IMR-90 (cell line): Measurements from ENCODE around the gene HOXD3. TPM values are rescaled to one million over a fixed set of nuclear protein-coding genes. Genes with fewer than 3 reads are reported as not detected.

ENCODE experiments used
- ATAC-seq: fragments of 200-7000 bp; cut with Tn5 transposase; 2 replicates; pipeline ENCODE4 v1.9.1; 2020; ENCODE audit warnings: low read depth, mild to moderate bottlenecking, moderate library complexity
- BruUV-seq: library from RNA; stranded (reverse); fragments of 400-500 nt; replicated peaks from 2 replicates; lab custom pipeline; 2021; lab: Mats Ljungman, UMichigan
- CTCF ChIA-PET: fragments of 300-600 bp; formaldehyde crosslinking; extraction: SDS; loops from one replicate; lab custom pipeline; 2021; ENCODE audit warnings: antibody characterized with exemption; lab: Yijun Ruan, JAX
- POLR2A ChIA-PET: fragments of 300-600 bp; sonication (Branson Sonifier 250); formaldehyde crosslinking; loops from one replicate; lab custom pipeline; 2022; ENCODE audit warnings: antibody characterized with exemption; ENCODE audit not compliant: unreplicated experiment; lab: Charles Lee
- DNase-seq: peaks from one replicate; pipeline ENCODE4 v3.0.0; 2013
- H2AFZ ChIP-seq: replicated peaks from 2 replicates; pipeline ENCODE3; 2013; ENCODE audit warnings: low read length, mild to moderate bottlenecking; ENCODE audit not compliant: poor library complexity
- H2AK5ac ChIP-seq: 2 replicates; pipeline ENCODE4 v1.6.1; 2013; ENCODE audit warnings: low read depth, low read length, inconsistent platforms
- H2AK9ac ChIP-seq: replicated peaks from 2 replicates; pipeline ENCODE3; 2013; ENCODE audit warnings: mild to moderate bottlenecking, low read depth, low read length, moderate library complexity; ENCODE audit not compliant: poor library complexity
- H2BK120ac ChIP-seq: 2 replicates; pipeline ENCODE4 v1.6.1; 2013; ENCODE audit warnings: low read depth, low read length, inconsistent platforms
- H2BK15ac ChIP-seq: 3 replicates; pipeline ENCODE4 v1.6.1; 2013; ENCODE audit warnings: low read depth, low read length, inconsistent platforms
- H2BK20ac ChIP-seq: 2 replicates; pipeline ENCODE4 v1.6.1; 2013; ENCODE audit warnings: low read depth, mild to moderate bottlenecking, inconsistent platforms, low read length, moderate library complexity
- H2BK5ac ChIP-seq: 2 replicates; pipeline ENCODE4 v1.6.1; 2013; ENCODE audit warnings: mild to moderate bottlenecking, low read depth, low read length, inconsistent platforms; ENCODE audit not compliant: poor library complexity, severe bottlenecking
- H3K14ac ChIP-seq: replicated peaks from 2 replicates; pipeline ENCODE4 v1.6.1; 2013; ENCODE audit warnings: low read depth, low read length, inconsistent platforms
- H3K18ac ChIP-seq: 2 replicates; pipeline ENCODE4 v1.6.1; 2013; ENCODE audit warnings: low read depth, low read length, control low read depth
- H3K23ac ChIP-seq: 2 replicates; pipeline ENCODE4 v1.6.1; 2013; ENCODE audit warnings: low read depth, low read length, inconsistent platforms
- H3K27ac ChIP-seq: 2 replicates; pipeline ENCODE4 v1.5.1; 2013; ENCODE audit warnings: mild to moderate bottlenecking, control low read depth, low read length; ENCODE audit not compliant: insufficient read depth
- H3K27me3 ChIP-seq: 2 replicates; pipeline ENCODE4 v1.6.1; 2013; ENCODE audit warnings: low read length; ENCODE audit not compliant: control insufficient read depth, insufficient read depth
- H3K36me3 ChIP-seq: 2 replicates; pipeline ENCODE4 v1.6.1; 2013; ENCODE audit warnings: low read length, mixed read lengths; ENCODE audit not compliant: control insufficient read depth, insufficient read depth
- H3K4ac ChIP-seq: 2 replicates; pipeline ENCODE4 v1.6.1; 2013; ENCODE audit warnings: low read depth, low read length, inconsistent platforms
- H3K4me1 ChIP-seq: 2 replicates; pipeline ENCODE4 v1.6.1; 2013; ENCODE audit warnings: low read length, mixed read lengths; ENCODE audit not compliant: control insufficient read depth, insufficient read depth
- H3K4me2 ChIP-seq: 2 replicates; pipeline ENCODE4 v1.6.1; 2013; ENCODE audit warnings: low read depth, mild to moderate bottlenecking, control low read depth, low read length, moderate library complexity
- H3K4me3 ChIP-seq: 2 replicates; pipeline ENCODE4 v1.5.1; 2013; ENCODE audit warnings: low read depth, mild to moderate bottlenecking, control low read depth, low read length, moderate library complexity; ENCODE audit not compliant: insufficient read depth
- H3K56ac ChIP-seq: 2 replicates; pipeline ENCODE4 v1.6.1; 2013; ENCODE audit warnings: low read length, inconsistent platforms; ENCODE audit not compliant: insufficient read depth; ENCODE audit errors: extremely low read depth
- H3K79me1 ChIP-seq, 2 experiments: 2 replicates each; pipeline ENCODE4 v1.6.1; 2013; ENCODE audit warnings: low read length in 2 of 2, inconsistent platforms in 1 of 2, low read depth in 1 of 2
- H3K9ac ChIP-seq: 2 replicates; pipeline ENCODE4 v1.6.1; 2013; ENCODE audit warnings: low read depth, low read length, control low read depth
- H3K9me1 ChIP-seq: 2 replicates; pipeline ENCODE4 v1.6.1; 2013; ENCODE audit warnings: low read length, inconsistent platforms; ENCODE audit not compliant: insufficient read depth
- H3K9me3 ChIP-seq: 2 replicates; pipeline ENCODE4 v1.6.1; 2013; ENCODE audit warnings: low read length; ENCODE audit not compliant: control insufficient read depth, insufficient read depth
- H4K20me1 ChIP-seq: 2 replicates; pipeline ENCODE4 v1.6.1; 2013; ENCODE audit warnings: low read length, inconsistent platforms; ENCODE audit not compliant: insufficient read depth
- H4K5ac ChIP-seq: 2 replicates; pipeline ENCODE4 v1.6.1; 2013; ENCODE audit warnings: mild to moderate bottlenecking, low read depth, low read length, control low read depth
- H4K8ac ChIP-seq, 2 experiments: 2 replicates each; pipeline ENCODE4 v1.6.1; 2013; ENCODE audit warnings: low read depth in 2 of 2, low read length in 2 of 2, control low read depth in 1 of 2, inconsistent platforms in 1 of 2
- H4K91ac ChIP-seq: 2 replicates; pipeline ENCODE4 v1.6.1; 2013; ENCODE audit warnings: low read depth, low read length, inconsistent platforms; ENCODE audit not compliant: insufficient read depth
- CHD1 ChIP-seq: IDR thresholded peaks from 2 replicates; pipeline ENCODE4 v1.6.1; 2012; ENCODE audit warnings: low read depth, low read length, improper control_type of control experiment
- MAFK ChIP-seq: IDR thresholded peaks from 2 replicates; pipeline ENCODE4 v1.6.1; 2012; ENCODE audit warnings: low read depth, low read length, improper control_type of control experiment
- MAZ ChIP-seq: IDR thresholded peaks from 2 replicates; pipeline ENCODE4 v1.6.1; 2012; ENCODE audit warnings: low read depth, mild to moderate bottlenecking, low read length, improper control_type of control experiment, moderate library complexity, borderline replicate concordance
- POLR2A ChIP-seq: IDR thresholded peaks from 2 replicates; pipeline ENCODE4 v1.6.1; 2012; ENCODE audit warnings: mild to moderate bottlenecking, low read depth, low read length
- RAD21 ChIP-seq: IDR thresholded peaks from 2 replicates; pipeline ENCODE4 v1.6.1; 2012; ENCODE audit warnings: low read length, improper control_type of control experiment
- RFX5 ChIP-seq: IDR thresholded peaks from 2 replicates; pipeline ENCODE4 v1.8.0; 2012; ENCODE audit warnings: low read depth, mild to moderate bottlenecking, low read length, moderate library complexity
- SMC3 ChIP-seq: fragments of 150-350 bp; IDR thresholded peaks from 2 replicates; pipeline ENCODE4 v1.6.1; 2016; ENCODE audit warnings: low read depth, mild to moderate bottlenecking, antibody characterized with exemption, low read length, moderate library complexity
- WGBS, 2 experiments: methylation state at CpG; one replicate each; pipeline versions ENCODE4 v1.1.5 to v1.1.7; 2013; ENCODE audit warnings: missing lambda C conversion rate in 2 of 2; ENCODE audit not compliant: insufficient read length in 1 of 2; ENCODE audit errors: extremely low coverage in 2 of 2; 5-methylcytosine and 5-hydroxymethylcytosine counted together
- dilution Hi-C: fragments of 300-500 bp; cut with HindIII; formaldehyde crosslinking; loops from one replicate; pipeline ENCODE4 v1.14.3; 2018; ENCODE audit warnings: low sequenced_read_pairs; ENCODE audit not compliant: unreplicated experiment
- in situ Hi-C: fragments of 300-500 bp; cut with MboI; formaldehyde crosslinking; loops from 3 replicates; pipeline ENCODE4 v1.14.3; 2019; ENCODE audit warnings: low sequenced_read_pairs, inconsistent platforms, mixed read lengths
- intact Hi-C: fragments of 100-400 bp; cut with micrococcal nuclease; formaldehyde crosslinking; loops from 2 replicates; pipeline ENCODE4 v1.10.0; 2022
- polyA plus RNA-seq, 3 experiments: library from polyadenylated mRNA; depleted of rRNA; stranded (reverse); fragments of >200 nt; gene quantifications; 2 replicates each; pipeline ENCODE4 v1.2.3, GENCODE V29; 2012; ENCODE audit warnings: low replicate concordance in 1 of 3
- total RNA-seq: library from RNA; depleted of rRNA; stranded (reverse); fragments of >200 nt; gene quantifications from 2 replicates; pipeline ENCODE4 v1.2.3, GENCODE V29; 2012
- TF ChIP-seq, protein P1 (sequence below): fragments of 150-350 bp; IDR thresholded peaks from 2 replicates; pipeline ENCODE4 v1.6.1; 2016; ENCODE audit warnings: low read depth, mild to moderate bottlenecking, low read length, moderate library complexity, borderline replicate concordance
- TF ChIP-seq, protein P2 (sequence below): fragments of 150-350 bp; IDR thresholded peaks from 2 replicates; pipeline ENCODE4 v1.6.1; 2017; ENCODE audit warnings: mild to moderate bottlenecking, antibody characterized with exemption, low read length, low read depth

The HOXD3 gene
- total and polyA plus RNA-seq, 2 of the 4 experiments (the other 2 are of a cell fraction): not detected

DNA sequence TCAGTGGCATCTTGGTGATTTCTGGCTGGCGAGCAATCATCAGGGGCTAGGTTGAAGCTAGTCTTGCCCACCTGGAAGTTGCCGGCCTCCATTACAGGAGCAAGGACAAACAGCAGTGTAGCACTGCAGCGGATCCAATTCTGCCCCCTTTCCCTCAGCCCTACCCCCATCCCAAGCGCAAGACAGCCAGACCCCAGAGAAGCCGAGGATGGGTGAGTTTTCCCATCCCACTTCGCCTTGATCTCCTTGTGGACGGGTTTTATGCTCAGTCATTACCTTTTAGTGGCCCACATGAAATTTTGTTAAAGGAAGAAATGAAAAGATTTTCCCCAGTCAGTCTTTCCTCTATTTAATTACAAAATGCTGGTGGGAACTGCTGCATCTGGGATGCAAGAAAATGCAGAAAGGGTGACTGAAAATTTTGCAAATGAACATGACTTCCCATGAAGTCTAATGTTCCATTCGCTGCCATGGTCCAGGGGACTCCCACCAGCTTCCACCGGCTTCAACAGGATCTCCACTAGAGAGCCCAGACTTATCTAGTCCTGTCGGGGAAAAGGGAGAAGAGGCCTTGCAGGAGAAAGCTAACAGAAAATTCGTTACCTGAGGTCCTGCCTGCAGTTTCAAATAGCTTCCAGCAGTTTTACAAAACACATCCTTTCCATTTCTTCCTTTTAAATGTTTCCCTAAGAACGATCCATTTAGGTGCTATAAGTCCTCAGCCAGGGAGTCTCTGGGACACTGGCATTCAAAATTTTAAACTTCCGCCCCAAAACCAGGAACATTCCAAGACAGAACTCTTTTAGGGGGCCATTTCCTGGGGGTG lies 36.5 kb upstream of the HOXD3 start:
- no peaks in the 10 kb centered on the region for H3K79me1 ChIP-seq
- H3K27me3 ChIP-seq: peaks cover 98% of the 10 kb centered on the region
- no peak overlapping the region for H2BK5ac ChIP-seq
- no peak overlapping the region for H2AK5ac ChIP-seq
- H2BK15ac ChIP-seq: no peak overlapping the region
- TF ChIP-seq POLR2A (no peak), MAZ (no peak), SMC3 (no peak), RFX5 (no peak), CHD1 (no peak), RAD21 (no peak), MAFK (no peak)
- TF ChIP-seq, protein P1, sequence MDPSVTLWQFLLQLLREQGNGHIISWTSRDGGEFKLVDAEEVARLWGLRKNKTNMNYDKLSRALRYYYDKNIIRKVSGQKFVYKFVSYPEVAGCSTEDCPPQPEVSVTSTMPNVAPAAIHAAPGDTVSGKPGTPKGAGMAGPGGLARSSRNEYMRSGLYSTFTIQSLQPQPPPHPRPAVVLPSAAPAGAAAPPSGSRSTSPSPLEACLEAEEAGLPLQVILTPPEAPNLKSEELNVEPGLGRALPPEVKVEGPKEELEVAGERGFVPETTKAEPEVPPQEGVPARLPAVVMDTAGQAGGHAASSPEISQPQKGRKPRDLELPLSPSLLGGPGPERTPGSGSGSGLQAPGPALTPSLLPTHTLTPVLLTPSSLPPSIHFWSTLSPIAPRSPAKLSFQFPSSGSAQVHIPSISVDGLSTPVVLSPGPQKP: no peak
- TF ChIP-seq, protein P2, sequence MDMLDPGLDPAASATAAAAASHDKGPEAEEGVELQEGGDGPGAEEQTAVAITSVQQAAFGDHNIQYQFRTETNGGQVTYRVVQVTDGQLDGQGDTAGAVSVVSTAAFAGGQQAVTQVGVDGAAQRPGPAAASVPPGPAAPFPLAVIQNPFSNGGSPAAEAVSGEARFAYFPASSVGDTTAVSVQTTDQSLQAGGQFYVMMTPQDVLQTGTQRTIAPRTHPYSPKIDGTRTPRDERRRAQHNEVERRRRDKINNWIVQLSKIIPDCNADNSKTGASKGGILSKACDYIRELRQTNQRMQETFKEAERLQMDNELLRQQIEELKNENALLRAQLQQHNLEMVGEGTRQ: no peak
- ATAC-seq: no peak
- intact Hi-C loops (no loop called here), dilution Hi-C loops (no loop called here), in situ Hi-C loops (loop anchor here (10.0 kb wide), 2 partner anchors 334 to 1034 kb away; no protein-coding TSS in a partner anchor)
- no peak overlapping the region for H4K91ac ChIP-seq
- H4K5ac ChIP-seq: no peak overlapping the region
- H4K8ac ChIP-seq: no peak overlapping the region
- H2AK9ac ChIP-seq: no peak overlapping the region
- no peak overlapping the region for H3K9ac ChIP-seq
- no peak overlapping the region for H3K23ac ChIP-seq
- H3K56ac ChIP-seq: no peak overlapping the region
- no peak overlapping the region for H3K14ac ChIP-seq
- DNase-seq: no peak
- H4K20me1 ChIP-seq: no peaks in the 10 kb centered on the region; the same call in 1 of the 2 replicates
- 0% methylated on average over 1 of the region's 13 CpGs; no CpG with 5 or more reads in 1 of the 2 experiments for WGBS, 2 experiments
- H3K18ac ChIP-seq: no peak overlapping the region
- no peak overlapping the region for H2BK20ac ChIP-seq
- H2AFZ ChIP-seq: no peak overlapping the region
- no peak overlapping the region for H3K4me2 ChIP-seq
- H3K4ac ChIP-seq: no peak overlapping the region
- BruUV-seq: no TSS peak
- no peak overlapping the region for H3K27ac ChIP-seq
- H3K4me1 ChIP-seq: no peaks in the 10 kb centered on the region
- peaks cover 15% of the 10 kb centered on the region for H3K9me3 ChIP-seq
- ChIA-PET CTCF (interaction anchor here (1.5 kb wide), 1 partner anchor 11 kb away, joined by 3 read pairs; no protein-coding TSS in a partner anchor), POLR2A (no interaction called here)
- no peak overlapping the region for H3K4me3 ChIP-seq
- H3K36me3 ChIP-seq: no peaks in the 10 kb centered on the region
- H3K9me1 ChIP-seq: no peaks in the 10 kb centered on the region
- no peak overlapping the region for H2BK120ac ChIP-seq
